GM18870 (cell line): ENCODE data around the gene NOTUM.

Experiments
- ATAC-seq: cut with Tn5 transposase; IDR thresholded peaks from one replicate; pipeline ENCODE4 v1.9.1; 2021; ENCODE audit warnings: moderate library complexity; ENCODE audit not compliant: unreplicated experiment

Gene NOTUM

GRCh38 chr17:81912441-81913309 lies 48.3 kb downstream of the NOTUM start:
- no peak for ATAC-seq

- ATAC-seq = no peak
Observed at GRCh38 chr17:81911969-81912368, 49.0 kb downstream of the NOTUM start.

DNA sequence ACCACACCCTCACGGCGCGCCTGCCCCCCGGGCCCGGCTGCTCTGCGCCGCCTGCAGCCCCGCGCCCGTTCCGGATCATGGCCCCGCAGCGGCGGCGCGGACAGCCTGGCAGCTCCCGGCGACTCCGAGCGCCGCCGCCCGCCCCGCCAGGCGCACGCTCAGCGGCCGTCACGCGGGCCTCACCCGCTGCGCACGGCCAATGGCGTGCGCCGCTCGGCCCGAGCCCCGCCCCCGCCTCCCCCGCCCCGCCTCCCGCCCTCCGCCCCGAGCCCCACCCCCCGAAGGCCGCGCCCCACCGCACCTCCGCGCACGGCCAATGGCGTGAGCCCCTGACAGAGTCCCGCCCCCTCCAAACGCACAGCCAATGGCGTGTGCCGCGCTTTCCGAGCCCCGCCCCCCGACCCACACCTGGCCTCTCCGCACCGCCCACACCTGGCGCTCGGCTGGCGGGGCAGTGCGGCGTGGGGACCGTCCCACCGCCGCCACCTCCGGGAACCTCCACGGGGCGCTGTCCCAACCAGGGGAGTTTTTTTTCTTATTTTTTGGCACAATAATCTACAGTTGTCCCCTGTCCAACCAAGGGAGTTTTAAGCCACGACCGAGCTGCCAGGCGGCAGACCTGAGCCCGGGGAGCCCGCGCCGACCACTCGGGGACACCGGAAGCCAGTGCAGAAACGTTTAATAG lies 49.6 kb downstream of the NOTUM start, which contains the start of gene PCYT2:
Gene PCYT2, minus strand, starts transcription at position 123 of the 685 bp plus-strand sequence. Its CDS starts 44 bp downstream, at position 79.
- no peak for ATAC-seq

- ATAC-seq = no peak
Observed at GRCh38 chr17:81910840-81911276, 50.1 kb downstream of the NOTUM start.

- no peak for ATAC-seq
Observed at GRCh38 chr17:81909966-81910839, 50.8 kb downstream of the NOTUM start.

- no peak for ATAC-seq
Observed at GRCh38 chr17:81909231-81909630, 51.8 kb downstream of the NOTUM start.

GRCh38 chr17:81908793-81909192 lies 52.2 kb downstream of the NOTUM start:
- ATAC-seq = no peak

GRCh38 chr17:81907219-81908145 lies 53.5 kb downstream of the NOTUM start:
- no peak for ATAC-seq

GRCh38 chr17:81906476-81907218 lies 54.3 kb downstream of the NOTUM start:
- ATAC-seq = no peak

DNA sequence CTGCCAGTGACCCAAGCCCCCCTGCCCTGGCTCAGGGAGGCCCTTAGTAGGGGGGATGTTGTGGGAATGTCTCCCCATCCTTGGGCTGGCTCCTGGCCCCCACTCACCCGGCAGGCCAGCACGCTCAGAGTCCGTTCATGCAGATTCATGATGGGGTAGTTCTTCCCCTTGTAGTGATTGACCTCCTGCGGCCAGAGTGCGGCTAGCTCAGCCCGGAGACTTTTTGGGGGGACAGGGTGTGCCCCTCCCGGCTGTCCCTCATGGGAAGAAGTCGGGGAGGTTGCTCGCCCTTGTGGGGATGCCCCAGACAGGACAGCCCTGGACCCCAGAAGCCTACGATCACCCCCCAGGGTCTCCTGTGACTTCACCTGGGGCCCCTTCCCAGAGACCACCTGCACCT lies 55.0 kb downstream of the NOTUM start:
- ATAC-seq = no peak

GRCh38 chr17:81905424-81905875 lies 55.5 kb downstream of the NOTUM start:
- no peak for ATAC-seq

DNA sequence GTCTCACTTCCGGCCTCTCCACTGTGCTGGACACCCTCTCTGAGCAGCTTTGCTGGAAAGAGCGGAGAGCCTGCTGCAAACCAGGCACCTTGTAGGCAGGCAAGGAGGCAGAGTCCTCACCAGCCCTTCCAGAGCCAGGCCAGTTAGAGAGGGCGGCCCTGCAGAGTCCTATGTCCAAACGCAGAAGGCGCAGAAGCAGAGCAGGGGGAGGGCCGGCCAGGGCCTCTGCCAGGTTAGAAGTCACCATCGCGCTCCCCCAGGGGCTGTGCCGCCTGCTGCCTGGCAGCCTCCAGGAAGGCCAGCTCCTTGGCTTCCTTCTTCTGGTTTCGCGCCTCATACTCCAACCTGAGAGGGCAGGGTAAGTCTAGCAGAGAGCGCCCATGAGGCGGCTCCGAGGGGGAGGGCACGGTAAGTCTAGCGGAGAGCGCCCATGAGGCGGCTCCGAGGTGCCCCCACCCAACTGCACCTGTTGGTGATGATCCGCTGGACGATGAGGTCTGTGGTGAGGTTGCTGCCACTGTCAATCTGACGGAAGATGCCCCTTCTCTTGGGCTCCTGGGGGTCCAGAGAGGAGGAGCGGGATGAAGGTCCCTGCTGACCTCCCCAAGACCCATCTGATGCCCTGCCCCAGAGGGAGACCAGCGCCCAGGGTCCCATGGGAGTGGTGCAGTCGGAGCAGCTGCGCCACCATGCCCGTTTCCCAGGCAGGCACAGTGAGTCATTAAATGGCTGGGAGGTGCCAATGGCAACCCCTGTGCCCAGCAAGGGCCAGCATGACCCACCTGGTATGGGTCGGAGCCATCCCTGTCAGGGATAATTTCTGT lies 56.2 kb downstream of the NOTUM start:
- ATAC-seq = no peak

- no peak for ATAC-seq
Observed at GRCh38 chr17:81903896-81904599, 56.9 kb downstream of the NOTUM start.

- ATAC-seq = no peak
Observed at GRCh38 chr17:81903415-81903831, 57.6 kb downstream of the NOTUM start.

- no peak for ATAC-seq
Observed at GRCh38 chr17:81902653-81903414, 58.2 kb downstream of the NOTUM start.
